Skin of body (tissue), 2 donors: ENCODE measurements around the gene CIC. TPM values are rescaled to one million over a fixed set of nuclear protein-coding genes. Genes with fewer than 3 reads are reported as not detected.
A peak's percentile ranks its signal among the peaks of the same experiment; 100 is the strongest.

Source experiments
- DNase-seq: peaks from one replicate; lab custom pipeline; 2025; lab: John Stamatoyannopoulos, UW
- total RNA-seq: library from RNA; depleted of rRNA; stranded (reverse); fragments of >200 nt; gene quantifications from one replicate; pipeline ENCODE4 v1.2.3, GENCODE V29; 2014

Gene CIC
- total RNA-seq, 1 donor from 2014 or later = 22.4 TPM

DNA sequence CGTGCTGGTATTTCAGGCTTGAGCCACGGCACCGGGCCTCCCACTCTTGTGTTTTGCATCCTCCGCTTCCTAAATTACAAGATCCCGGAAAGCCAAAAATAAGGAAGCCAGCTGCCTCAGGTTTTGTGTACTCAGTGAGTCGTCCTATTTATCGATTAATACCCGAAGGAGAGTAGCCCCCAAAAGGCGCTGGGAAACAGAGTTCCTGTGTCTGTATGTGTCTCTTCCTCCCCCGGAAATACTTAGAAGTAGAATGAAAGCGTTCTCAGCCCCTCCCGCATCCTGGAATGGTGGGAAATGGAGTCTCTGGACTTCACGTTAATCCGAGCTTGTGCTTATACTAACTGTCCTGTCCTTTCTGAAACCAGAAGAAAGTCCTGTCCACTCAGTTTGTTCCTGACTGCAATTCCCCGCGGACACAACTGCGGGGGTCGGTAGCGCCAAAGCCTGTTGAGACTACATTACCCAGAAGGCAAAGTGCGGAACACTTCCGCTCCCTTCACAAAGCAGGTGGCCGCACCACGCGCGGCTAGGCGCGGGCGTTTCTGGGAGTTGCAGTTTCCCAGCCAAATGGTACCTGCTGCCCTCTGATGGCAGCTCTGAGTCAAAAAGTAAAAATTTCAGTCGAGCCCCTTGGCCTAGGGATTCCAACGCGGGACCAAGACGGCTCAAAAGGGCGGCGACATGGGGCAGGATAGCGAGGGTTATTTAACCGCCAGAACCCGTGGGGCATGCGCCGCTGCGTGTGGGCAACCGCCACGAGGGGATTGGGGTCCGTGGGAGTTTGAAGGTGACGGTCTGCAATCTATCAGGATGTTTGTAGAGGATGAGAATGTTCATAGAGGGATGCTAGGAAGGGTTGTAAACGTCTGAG, 24.5 kb upstream of the CIC start:
- peak; percentile 95 for DNase-seq

DNA sequence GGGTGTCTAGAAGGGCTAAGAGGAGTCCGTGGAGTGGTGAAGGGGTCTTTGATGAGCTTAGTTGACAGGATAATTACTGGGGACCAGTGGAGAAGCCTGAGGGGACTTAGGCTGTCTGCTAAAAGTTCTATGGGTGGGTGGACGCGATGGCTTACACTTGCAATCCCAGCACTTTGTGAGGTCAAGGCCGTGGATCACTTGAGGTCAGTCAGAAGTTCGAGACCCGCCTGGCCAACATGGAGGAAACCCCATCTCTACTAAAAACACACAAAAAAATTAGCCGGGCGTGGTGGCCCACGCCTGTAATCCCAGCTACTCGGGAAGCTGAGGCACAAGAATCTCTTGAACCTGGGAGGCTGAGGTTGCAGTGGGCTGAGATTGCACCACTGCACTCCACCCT, 23.8 kb upstream of the CIC start:
- no peak for DNase-seq

DNA sequence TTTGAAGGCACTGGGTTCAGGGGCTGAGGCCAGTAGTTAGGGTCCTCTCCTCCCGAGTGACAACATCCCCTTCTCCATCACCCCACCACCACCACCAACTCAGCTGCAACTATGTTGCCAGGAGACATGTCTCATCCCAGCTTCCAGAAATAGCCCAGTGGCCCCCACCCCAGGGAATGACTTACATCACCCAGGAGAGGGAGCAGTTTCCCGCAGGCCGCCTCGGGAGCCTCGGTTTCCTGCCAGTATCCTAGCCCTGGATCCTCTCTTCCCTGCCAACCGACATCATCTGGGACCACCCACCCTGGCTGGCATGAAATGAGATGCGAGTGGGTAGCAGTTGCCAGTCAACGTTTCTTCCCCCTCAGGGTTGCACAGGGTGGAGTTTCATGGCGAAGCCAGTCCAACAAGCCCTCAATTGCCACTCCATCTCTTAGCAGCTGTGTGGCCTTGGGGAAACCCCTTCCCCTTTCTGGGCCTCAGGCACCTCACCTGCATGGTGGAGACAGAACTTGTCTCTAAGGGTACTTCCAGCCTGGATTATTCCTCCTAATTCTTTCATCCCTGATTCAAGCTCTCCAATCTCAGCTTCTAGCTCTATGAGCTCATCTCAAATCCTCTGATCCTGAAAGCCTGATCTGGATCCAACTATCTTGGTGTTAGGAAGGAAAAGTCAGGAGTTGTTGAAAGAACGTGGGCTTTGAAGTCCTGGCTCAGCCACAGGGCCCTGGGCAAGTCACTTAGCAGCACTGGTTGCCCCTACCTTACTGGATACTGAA, 22.7 kb upstream of the CIC start:
- DNase-seq = peak; percentile 79

DNA sequence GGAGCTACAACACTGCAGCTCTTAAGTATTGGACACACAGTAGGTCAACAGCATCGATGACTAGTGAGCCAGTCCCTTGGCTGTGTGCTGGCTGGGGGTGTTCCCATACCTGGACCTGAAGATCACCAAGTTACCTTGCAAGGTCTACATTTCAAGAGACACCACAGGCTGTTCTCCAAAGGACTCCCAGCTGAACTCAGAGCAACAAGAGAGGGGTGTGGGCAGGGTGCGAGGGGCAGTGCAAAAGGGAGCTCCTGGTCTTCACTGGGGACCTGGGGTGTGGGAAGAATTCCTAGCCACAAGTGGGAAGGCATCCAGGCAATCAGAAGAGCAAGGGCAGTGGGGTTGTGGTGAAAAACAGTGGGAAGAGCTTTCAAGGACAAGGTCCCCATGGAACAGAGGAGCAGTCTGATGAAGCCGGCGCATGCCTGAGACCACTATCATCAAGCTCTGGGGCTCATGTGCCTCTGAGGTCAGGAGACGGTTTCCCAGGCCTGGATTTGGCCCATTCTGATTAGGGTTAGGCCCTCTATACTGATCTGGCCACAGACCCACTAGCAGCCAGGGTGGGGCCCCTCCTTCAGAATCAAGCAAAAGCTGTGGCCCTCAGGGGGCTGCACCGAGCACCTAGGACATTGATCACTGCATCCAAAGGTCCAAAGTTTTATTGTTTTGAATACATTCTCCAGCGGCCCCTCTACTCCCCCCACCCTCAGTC, 22.0 kb upstream of the CIC start:
- DNase-seq = no peak

DNA sequence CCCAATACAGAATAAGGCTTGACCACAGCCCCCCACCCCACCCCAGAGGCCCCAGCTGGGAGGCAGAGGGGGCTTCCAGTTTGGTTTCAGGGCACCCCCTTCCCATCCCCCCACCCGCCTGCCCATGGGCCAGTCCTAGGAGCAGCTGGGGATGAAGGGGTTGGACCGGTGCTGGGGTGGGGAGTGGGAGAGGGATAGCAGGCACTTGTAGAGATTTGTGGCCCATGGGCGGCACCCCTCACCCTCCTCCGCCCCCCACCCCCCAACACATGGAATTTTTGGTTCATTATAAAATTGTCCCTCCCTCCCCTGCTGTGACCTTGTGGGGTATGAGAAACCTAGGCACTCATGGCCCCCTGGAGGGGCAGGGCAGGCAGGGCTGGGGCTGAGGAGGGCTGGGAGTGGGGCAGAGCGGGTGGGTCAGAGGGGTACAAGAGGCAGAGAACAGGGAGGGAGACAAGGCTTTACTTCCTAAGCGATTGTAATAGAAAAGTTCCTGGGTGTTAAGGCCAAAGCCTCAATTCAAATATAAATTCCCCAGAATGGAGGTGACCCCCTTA, 21.3 kb upstream of the CIC start:
- no peak for DNase-seq

DNA sequence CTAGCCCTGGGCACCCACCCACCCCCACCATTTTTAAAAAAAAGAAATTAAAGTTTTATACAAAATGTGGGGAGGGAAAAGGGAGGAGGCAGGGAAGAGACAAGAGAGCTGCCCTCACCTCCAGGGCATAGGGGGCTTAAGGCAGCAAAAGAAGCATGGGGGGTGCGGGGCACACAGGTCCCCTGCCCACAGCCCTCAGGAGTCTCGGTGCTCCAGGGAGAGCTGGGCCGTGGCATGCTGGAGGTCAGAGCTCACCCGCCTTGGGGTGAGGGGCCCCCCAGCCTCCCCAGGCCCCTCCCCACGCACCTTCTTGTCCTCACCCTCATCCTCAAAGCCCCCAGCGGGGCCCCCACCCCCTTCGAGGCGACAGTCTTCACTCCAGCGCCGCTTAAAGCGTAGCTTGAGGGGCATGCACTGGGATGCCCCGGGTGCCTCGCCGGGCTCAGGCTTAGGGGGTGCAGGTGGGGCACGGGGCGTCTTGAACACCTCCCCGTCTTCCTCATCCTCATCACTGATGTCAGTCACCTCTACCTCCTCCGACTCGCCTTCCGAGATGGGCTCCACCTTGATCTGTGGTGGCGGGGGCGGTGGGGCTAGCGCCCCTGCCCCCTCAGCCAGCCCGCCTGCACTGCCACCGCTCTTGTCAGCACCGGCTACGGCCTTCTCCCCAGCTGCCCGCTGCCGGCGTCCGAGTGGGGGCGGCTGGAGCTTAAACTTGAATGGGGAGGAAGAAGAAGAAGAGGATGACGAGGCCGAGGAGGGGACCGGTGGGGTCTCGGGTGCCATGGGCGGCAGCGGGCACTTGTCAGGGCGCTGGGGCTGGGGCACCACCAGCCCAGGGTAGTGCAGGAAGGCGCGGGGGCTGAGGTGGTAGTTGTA, 20.5 kb upstream of the CIC start:
- no peak for DNase-seq

DNA sequence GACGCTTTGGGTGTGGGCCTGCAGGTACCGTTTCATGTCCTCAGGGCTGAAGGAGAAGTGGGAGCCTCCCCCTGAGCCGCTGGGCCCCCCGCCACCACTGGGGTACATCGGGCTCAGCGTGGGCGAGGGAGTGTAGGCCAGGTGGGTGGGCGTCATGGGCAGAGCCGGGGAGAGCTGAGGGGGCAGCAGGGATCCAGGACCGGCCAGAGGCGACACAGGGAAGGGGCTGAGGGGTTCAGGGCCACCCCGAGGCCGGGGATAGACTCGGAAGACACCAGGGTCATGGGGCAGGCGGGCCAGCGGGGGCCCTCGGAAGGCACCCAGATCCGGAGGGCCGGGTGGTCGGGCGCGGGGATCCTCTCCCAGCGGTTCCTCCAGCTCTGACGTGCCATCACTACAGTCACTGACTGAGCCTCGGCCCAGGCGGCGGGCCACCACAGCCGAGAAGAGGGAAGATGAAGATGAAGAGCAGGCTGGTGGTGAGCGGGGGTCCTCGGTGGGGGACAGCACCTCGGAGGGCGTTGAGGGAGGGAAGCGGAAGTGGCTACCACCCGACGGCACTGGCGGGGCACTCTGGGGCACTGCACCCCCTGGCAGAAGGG, 19.8 kb upstream of the CIC start:
- DNase-seq = no peak

DNA sequence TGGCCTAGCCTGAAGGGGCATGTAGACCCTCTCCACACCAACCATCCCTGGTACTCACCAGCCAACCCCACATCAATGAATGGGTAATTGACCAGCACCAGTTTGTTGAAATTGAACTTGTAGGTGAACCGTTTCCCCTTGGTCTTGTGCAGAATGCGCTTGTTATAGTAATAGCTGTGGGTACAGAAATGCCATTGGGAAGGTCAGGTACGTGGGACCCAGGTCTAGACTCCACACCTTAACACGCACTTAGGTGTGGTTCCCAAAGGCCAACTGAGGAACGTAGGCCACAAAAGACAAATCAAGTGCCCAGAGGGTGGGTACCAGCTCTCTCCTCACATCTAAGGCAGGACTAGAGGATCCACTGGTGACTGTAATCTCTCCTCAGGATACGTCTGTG, 19.3 kb upstream of the CIC start:
- DNase-seq = no peak

DNA sequence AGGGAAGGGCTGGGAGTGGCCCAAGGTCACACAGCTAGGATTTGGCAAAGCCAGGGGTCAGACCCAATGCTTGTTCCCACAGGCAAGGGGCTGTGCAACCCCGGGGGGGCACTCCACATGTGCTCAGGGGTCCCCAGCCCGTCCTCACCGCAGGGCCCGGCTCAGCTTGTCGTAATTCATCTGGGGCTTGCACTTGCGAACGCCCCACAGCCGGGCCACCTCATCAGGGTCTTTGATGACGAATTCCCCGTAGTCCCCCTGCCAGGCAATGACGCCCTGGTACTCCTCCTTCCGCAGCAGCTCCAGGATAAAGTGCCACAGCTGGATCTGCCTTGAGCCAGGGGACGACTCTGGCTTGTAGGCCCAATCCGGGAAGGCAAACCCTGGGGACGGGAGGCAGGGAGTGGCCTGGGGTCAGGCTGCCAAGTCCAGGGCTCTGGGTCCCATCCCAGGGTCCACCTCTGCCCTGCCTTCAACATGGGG, 18.8 kb upstream of the CIC start:
- DNase-seq = no peak

DNA sequence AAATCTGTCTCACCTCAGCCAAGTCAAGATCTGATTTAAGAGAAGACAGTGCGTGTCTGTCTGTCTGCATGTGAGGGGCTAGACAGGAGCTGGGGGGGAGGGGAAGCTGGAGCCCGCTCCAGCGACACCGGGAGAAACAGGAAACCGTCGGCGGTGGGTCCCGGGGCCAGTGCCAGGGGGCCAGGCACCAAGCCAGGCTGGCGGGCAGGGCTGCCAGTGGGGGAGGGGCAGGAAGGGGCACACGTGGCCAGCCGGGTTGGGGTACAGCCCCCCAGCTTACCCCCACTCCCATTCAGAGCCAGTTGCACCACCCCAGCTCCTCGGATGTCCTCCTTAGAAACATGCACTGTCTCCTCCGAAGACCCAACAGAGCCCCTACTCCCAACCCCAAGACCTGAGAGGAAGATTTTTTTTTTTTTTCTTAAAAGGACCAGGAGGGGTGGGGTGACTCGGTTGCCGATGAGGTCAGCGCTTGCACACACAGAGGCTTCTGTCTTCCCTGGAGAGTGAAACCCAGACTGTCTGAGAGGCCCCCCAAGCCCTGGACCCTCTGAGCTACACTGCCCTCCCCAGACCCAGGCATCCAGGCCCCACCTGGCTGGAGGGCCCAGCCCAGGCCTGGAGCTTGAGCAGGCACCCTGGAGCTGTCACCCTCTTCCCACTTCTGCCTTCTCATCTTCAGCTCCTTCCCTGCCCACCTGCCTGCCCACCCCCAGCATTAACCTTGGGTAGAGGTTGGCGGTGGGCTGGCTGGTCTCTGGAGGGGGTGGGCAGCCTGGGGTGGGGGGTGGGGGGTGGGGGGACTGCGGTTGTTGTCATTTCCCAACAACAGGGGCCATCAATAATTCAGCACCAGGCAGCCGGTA, 18.2 kb upstream of the CIC start:
- DNase-seq = no peak

DNA sequence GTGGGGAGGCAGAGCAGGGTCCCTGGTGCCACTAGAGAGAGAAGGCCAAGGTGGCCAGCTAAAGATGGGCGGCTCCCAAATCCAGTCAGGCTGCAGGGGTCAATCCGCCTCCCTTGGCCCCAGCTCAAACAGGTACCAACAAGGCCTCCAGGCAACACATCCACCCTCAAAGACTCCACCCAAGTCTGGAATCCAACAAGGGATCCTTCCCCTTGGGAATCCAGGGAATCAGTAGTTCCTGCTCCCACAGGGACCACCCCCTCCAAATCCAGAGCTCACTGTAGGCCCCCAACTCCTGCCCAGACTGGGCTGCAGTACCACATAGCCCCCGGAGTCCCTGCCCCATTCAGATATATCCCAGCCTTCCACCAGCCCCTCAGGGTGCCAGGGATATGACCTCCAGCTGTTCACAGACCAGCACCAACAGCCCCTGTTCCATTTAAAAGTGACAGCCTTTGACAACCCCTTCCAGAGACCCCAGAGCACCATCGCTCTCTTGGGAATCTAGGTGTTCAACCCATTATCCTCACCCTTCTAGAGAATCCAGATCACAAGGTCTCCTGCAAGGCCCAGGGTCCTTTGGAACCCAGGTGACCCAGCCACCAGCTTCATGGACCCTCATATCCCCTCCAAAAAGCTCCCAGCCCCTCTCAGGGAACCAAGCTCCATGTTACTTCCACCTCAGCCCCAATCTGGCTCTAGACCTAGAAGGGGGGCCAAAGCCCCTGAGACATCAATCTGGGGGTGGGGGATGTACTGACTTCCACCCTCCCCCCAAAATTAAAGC, 17.3 kb upstream of the CIC start:
- DNase-seq = no peak

DNA sequence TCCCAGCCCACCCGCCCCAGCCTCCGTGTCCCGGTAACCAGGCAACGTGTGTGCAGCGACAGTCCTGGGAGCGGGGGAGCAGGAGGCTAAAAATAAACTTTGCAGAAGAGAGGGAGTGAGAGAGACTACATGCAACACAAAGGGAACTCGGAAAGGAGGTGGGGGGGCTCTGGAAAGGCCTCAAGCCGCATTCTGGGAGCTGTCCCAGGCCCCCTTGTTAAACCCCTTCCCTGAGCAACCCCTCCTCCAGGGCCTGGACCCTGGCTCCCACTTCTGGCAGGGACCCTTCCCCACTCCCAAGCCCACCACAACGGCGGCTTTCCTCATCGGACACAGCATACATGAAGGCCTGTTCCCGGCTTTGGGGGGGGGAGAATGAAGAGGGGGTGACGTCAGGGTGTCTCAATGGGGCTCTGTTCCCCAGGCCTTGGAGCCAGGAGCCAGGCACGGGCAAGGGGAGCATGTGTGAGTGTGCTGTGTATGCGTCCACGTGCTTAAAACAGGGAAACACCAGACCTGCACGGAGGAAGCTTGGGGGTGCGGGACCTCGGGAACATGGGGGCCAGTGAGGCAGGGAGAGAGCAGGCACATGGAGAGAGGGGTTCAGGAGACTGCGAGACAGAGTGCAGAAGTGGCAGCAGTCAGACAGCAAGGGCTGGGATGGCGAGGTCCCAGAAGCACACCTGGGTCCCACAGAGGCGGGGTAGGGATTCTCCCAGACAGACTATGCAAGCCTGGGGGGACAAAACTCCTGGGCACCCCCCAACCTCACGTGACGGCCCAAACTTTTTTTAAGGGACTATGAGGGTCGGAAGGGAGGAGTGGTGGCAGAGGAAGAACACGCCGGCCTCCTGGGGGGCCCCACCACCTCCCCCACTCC, 16.4 kb upstream of the CIC start:
- peak; percentile 62 for DNase-seq

DNA sequence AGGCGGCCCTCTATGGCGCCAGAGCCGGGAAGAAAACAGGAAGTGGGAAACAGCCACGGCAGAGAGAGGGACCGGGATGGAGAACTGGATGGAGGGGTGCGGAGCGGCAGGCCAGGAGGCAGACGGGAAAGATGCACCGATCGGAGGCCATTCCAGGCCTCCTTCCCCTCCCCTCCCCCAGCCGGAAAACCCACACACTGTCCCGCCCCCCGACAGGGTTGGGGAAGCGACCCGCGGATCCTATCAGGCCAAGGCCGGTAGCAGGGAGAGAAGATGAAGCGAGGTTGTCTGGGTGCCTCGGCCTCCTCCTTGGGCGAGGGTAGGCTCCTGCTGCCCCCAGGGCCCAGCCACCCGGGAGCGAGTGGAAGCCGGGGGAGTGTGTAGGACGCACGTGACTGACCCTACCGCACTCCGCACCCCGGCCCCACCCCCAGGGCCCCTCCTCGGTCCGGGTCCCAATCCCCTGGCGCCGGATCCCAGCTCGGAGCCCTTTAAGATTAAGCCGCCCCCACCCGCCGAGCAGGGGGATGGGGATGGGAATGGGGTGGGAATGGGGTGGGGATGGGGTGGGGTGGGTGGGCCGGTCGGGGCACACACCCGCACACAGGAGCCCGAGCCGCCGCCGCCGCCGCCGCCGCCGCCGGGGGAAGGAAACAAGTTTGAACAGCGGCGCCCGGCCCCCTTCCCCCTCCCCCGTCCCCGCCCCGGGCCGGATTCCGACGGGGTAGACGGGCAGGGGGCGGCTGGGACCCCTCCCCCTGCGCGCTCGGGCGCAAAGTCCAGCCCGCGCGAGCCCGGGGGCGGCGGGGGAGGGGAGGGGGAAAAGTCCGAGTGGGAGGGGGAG, 15.6 kb upstream of the CIC start:
- DNase-seq = peak; percentile 36

DNA sequence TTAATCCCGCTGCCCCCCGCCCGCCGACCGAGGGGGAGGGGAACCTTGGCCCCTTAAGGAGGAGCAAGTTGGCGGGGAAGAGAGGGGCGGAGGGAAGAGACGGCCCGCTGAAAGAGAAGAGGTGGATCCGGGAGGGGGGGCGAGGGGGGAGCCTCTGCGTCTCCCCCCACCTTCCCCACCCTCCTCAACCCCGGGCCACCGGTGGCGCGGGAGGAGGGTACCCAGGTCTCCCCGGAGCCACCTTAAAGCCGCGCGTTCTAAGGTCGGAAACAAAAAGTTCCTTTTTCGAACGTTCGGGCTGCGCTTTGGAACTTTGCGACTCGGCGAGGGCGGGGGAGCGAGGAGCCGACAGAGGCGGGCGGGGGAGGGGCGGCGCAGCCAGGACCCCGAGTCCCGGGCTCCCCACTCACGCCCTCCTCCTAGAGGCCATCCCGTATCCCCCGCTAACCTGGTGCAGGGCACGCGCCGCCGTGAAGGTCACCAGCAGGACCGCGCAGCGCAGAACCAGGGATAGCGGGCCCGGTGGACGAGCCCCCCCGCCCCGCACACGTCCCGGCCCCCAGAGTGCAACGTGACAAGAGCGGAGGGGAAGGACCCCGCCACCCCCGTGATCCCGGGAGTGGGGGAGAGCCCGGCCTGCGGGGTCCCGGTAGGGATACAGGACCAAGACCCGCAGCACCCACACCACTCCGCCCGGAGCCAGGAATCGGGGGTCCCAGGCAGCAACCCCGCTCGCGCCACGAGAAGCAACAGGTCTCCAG, 14.8 kb upstream of the CIC start:
- DNase-seq = peak; percentile 80
